Brain microvascular endothelial cell (primary cell): ENCODE measurements around the gene ZNF628.

Source experiments
- DNase-seq: peaks from one replicate; pipeline ENCODE4 v3.0.0-alpha.2; 2020
- H3K27ac ChIP-seq: fragments of 250-450 bp; sonication (Bioruptor Pico); 2 replicates; pipeline ENCODE4 v1.5.1; 2020; ENCODE audit warnings: mild to moderate bottlenecking, moderate library complexity
- H3K27me3 ChIP-seq: fragments of 250-450 bp; sonication (Bioruptor Pico); replicated peaks from 2 replicates; pipeline ENCODE4 v1.5.1; 2020; ENCODE audit warnings: mild to moderate bottlenecking
- H3K36me3 ChIP-seq: fragments of 250-450 bp; sonication (Bioruptor Pico); replicated peaks from 2 replicates; pipeline ENCODE4 v1.5.1; 2020; ENCODE audit warnings: mild to moderate bottlenecking
- H3K4me3 ChIP-seq: 2 replicates; pipeline ENCODE4 v1.5.1; 2011; ENCODE audit warnings: low read depth, mild to moderate bottlenecking, control low read depth, low read length, moderate library complexity
- in situ Hi-C: cut with HindIII; loops from 2 replicates; pipeline ENCODE4 v1.10.0; 2017; ENCODE audit warnings: low sequenced_read_pairs, low pct_ligation_motif_present
- TF ChIP-seq, protein P1 (sequence below): IDR thresholded peaks from 2 replicates; pipeline ENCODE4 v1.5.1; 2011; ENCODE audit warnings: low read depth, mild to moderate bottlenecking, moderate library complexity, low read length, control low read depth, inconsistent platforms; ENCODE audit errors: missing control alignments

Gene ZNF628

DNA sequence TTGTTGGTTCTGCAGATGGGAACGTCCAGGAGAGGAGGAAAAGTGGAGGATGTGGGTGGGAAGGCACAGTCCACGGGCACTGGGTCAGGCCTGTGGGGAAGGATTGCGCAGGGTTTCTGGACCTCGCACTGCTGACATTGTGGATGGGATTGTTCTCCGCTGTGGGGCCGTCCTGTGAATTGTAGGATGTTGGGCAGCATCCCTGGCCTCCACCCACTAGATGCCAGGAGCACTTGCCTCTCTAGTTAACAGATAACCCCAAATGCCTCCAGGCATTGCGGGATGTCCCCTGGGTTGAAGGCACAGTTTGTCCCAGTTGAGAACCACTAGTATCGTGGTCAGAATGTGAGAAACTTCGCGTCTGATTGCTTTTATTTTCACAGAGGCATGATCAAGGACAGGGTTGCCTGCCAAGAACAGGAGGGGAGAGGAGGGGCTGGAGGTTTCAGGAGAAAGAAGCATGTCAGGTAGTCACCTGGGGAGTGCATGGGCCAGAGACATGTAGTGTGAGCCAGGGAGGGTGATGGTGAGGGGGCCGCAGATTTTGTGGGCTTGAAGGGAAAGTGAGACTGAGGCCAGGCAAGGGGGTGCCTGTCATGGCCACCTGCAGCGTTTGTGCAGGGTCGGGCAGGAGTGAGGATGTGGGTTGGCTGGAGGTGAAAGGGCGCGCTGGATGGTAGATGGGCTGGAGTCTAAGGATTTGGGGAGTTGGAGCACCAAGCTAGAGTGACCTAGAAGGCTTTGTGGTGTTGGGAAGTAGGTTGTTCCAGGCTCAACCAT, 3.2 kb downstream of the ZNF628 start:
- Histone ChIP-seq H3K27me3 (no peaks in the 10 kb centered on the region), H3K4me3 (no peak overlapping the region), H3K36me3 (peaks cover 9% of the 10 kb centered on the region), H3K27ac (no peak overlapping the region)
- DNase-seq, result no peak
- TF ChIP-seq, protein P1, sequence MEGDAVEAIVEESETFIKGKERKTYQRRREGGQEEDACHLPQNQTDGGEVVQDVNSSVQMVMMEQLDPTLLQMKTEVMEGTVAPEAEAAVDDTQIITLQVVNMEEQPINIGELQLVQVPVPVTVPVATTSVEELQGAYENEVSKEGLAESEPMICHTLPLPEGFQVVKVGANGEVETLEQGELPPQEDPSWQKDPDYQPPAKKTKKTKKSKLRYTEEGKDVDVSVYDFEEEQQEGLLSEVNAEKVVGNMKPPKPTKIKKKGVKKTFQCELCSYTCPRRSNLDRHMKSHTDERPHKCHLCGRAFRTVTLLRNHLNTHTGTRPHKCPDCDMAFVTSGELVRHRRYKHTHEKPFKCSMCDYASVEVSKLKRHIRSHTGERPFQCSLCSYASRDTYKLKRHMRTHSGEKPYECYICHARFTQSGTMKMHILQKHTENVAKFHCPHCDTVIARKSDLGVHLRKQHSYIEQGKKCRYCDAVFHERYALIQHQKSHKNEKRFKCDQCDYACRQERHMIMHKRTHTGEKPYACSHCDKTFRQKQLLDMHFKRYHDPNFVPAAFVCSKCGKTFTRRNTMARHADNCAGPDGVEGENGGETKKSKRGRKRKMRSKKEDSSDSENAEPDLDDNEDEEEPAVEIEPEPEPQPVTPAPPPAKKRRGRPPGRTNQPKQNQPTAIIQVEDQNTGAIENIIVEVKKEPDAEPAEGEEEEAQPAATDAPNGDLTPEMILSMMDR, result no peak
- in situ Hi-C loops, result no loop called here

DNA sequence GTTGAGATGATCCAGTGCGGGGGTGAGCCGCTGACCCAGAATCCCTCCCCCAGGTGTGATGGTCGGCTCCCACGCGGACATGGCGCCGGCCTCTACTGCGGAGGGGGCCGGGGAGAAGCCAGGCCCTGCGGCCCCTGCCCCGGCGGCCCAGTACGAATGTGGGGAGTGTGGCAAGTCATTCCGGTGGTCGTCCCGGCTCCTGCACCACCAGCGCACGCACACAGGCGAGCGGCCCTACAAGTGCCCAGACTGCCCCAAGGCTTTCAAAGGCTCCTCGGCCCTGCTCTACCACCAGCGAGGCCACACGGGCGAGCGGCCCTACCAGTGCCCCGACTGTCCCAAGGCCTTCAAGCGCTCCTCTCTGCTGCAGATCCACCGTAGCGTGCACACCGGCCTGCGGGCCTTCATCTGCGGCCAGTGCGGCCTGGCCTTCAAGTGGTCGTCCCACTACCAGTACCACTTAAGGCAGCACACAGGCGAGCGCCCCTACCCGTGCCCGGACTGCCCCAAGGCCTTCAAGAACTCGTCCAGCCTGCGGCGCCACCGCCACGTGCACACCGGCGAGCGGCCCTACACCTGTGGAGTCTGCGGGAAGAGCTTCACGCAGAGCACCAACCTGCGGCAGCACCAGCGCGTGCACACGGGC, 4.9 kb downstream of the ZNF628 start:
- Histone ChIP-seq H3K36me3 (peaks cover 9% of the 10 kb centered on the region), H3K27ac (no peak overlapping the region), H3K4me3 (no peak overlapping the region), H3K27me3 (no peaks in the 10 kb centered on the region)
- in situ Hi-C loops, result no loop called here
- DNase-seq, result no peak
- TF ChIP-seq, protein P1, result no peak

DNA sequence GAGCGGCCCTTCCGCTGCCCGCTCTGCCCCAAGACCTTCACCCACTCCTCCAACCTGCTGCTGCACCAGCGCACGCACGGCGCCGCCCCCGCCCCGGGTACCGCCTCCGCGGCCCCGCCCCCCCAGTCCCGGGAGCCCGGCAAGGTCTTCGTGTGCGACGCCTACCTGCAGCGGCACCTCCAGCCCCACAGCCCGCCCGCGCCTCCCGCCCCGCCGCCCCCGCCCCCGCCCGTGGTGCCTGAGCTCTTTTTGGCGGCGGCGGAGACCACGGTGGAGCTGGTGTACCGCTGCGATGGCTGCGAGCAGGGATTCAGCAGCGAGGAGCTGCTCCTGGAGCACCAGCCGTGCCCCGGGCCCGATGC, 5.4 kb downstream of the ZNF628 start:
- in situ Hi-C loops, result no loop called here
- no peak for DNase-seq
- H3K36me3 ChIP-seq, result peaks cover 9% of the 10 kb centered on the region

DNA sequence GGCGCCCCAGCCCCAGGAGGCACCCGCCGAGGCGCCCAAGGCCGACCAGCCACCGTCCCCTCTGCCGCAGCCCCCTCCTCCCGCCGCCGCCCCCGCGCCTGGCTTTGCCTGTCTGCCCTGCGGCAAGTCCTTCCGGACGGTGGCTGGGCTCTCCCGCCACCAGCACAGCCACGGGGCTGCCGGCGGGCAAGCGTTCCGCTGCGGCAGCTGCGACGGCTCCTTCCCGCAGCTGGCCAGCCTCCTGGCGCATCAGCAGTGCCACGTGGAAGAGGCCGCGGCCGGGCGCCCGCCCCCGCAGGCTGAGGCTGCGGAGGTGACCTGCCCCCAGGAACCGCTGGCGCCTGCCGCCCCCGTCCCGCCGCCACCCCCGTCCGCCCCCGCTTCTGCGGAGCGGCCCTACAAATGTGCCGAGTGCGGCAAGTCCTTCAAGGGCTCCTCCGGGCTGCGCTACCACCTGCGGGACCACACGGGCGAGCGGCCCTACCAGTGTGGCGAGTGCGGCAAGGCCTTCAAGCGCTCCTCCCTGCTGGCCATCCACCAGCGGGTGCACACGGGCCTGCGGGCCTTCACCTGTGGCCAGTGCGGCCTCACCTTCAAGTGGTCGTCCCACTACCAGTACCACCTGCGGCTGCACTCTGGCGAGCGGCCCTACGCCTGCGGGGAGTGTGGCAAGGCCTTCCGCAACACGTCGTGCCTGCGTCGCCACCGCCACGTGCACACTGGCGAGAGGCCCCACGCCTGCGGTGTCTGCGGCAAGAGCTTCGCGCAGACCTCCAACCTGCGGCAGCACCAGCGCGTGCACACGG, 5.9 kb downstream of the ZNF628 start:
- Histone ChIP-seq H3K27ac (no peak overlapping the region), H3K27me3 (no peaks in the 10 kb centered on the region), H3K36me3 (peaks cover 9% of the 10 kb centered on the region), H3K4me3 (no peak overlapping the region)
- DNase-seq, result no peak
- TF ChIP-seq, protein P1, result no peak
- in situ Hi-C loops, result no loop called here

More for the DNA sequence above, 5.4 kb downstream of the ZNF628 start:
- TF ChIP-seq, protein P1, result no peak
- Histone ChIP-seq H3K4me3 (no peak overlapping the region), H3K27ac (no peak overlapping the region), H3K27me3 (no peaks in the 10 kb centered on the region)

DNA sequence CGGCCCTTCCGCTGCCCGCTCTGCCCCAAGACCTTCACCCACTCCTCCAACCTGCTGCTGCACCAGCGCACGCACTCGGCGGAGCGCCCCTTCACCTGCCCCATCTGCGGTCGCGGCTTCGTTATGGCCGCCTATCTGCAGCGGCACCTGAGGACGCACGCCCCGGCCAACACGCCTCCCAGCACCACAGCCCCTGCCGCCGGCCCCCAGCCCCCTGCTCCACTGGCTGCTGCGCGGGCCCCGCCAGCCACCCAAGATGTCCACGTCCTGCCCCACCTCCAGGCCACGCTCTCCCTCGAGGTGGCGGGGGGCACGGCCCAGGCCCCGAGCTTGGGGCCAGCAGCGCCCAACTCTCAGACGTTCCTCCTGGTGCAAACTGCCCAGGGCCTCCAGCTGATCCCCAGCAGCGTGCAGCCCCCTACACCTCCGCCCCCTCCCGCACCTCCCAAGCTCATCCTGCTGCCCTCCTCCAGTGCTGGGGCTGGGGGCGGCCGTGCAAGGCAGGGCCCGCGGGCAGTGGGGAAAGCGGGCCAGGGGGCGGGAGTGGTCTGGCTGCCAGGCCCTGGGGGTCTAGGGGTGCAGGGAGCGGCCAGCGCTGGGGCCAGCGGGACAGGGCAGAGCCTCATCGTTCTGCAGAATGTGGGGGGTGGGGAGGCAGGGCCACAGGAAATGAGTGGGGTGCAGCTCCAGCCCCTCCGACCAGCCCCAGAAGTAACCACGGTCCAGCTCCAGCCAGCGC, 6.7 kb downstream of the ZNF628 start:
- Histone ChIP-seq H3K27ac (no peak overlapping the region), H3K36me3 (peaks cover 9% of the 10 kb centered on the region), H3K27me3 (no peaks in the 10 kb centered on the region), H3K4me3 (no peak overlapping the region)
- no peak for DNase-seq
- in situ Hi-C loops, result no loop called here
- TF ChIP-seq, protein P1, result no peak
